ENCODE measurements around the gene LCN15.

The LCN15 gene

GRCh38 chr9:136710543-136710942 lies 53.8 kb downstream of the LCN15 start:
- H3K4me1 ChIP-seq (ENCODE audit: insufficient read depth, insufficient read length) = peaks cover 32% of the 10 kb centered on the region
- H3K27me3 ChIP-seq (ENCODE audit: insufficient read depth, insufficient read length) = peaks cover 9% of the 10 kb centered on the region
- H3K36me3 ChIP-seq (ENCODE audit: insufficient read depth, insufficient read length, low read length) = peaks cover 5% of the 10 kb centered on the region
- no peak for TF ChIP-seq ZNF274 (IDR thresholded peaks at IDR 0.05; ENCODE audit: low read depth, low read length)
- no peak for TF ChIP-seq SUZ12 (IDR thresholded peaks at IDR 0.05; ENCODE audit: extremely low read depth, insufficient read depth, insufficient read length)
- no peak for TF ChIP-seq YY1 (IDR thresholded peaks at IDR 0.05; ENCODE audit: insufficient read depth, insufficient read length)
- H3K9me3 ChIP-seq (ENCODE audit: insufficient read depth, low read length) = no peaks in the 10 kb centered on the region
- H3K4me3 ChIP-seq (ENCODE audit: insufficient read length, low read depth) = no peak overlapping the region
- DNase-seq (ENCODE audit: low read depth, low spot score) = no peak
- H3K9ac ChIP-seq (ENCODE audit: insufficient read length, low read depth) = no peak overlapping the region

All from NT2/D1 (cell line).